K562 (cell line): ENCODE results near the gene MAGEE1. TPM values are rescaled to one million over a fixed set of nuclear protein-coding genes. Genes with fewer than 3 reads are reported as not detected.

ENCODE experiments used
- ATAC-seq: fragments of 200-7000 bp; cut with Tn5 transposase; 3 replicates; pipeline ENCODE4 v1.9.1; 2020; ENCODE audit warnings: moderate library complexity
- BruUV-seq: library from RNA; stranded (reverse); fragments of 400-500 nt; replicated peaks from 2 replicates; lab custom pipeline; 2021; lab: Mats Ljungman, UMichigan
- CTCF ChIA-PET: fragments of 300-600 bp; formaldehyde crosslinking; extraction: SDS; loops from one replicate; lab custom pipeline; 2021; ENCODE audit warnings: low intra/inter-chr PET ratio; lab: Yijun Ruan, JAX
- POLR2A ChIA-PET: fragments of 300-600, 350-650 bp; sonication (Branson Sonifier 250); formaldehyde crosslinking; extraction: SDS; loops from one replicate; lab custom pipeline; 2021; ENCODE audit warnings: antibody characterized with exemption, inconsistent platforms; lab: Yijun Ruan, JAX
- DNase-seq, 4 experiments: peaks; one replicate each; pipeline versions ENCODE4 v3.0.0 to v3.0.0-alpha.2; 2011 to 2018; ENCODE audit warnings: low spot score in 3 of 4, mixed read lengths in 3 of 4; ENCODE audit errors: extremely low read depth in 1 of 4
- FAIRE-seq: peaks from 2 replicates; lab custom pipeline; 2011; peaks lifted over from hg19 to GRCh38; lab: Jason Lieb, UNC
- H2AFZ ChIP-seq: 2 replicates; pipeline ENCODE4 v1.6.0; 2011; ENCODE audit warnings: low read depth, low read length, control low read depth, inconsistent platforms
- H3K27ac ChIP-seq: fragments of 200-600 bp; 3 replicates; pipeline ENCODE4 v1.8.0; 2011; ENCODE audit warnings: low read depth, mild to moderate bottlenecking, control low read depth, inconsistent platforms, low read length, moderate library complexity, mixed read lengths; ENCODE audit errors: extremely low read depth
- H3K27me3 ChIP-seq, 2 experiments: fragments of 300-600 bp in 1 of 2; 2 replicates in 1 of 2; 3 replicates in 1 of 2; pipeline versions ENCODE4 v1.6.0 to v1.8.0; 2011; ENCODE audit warnings: inconsistent platforms in 2 of 2, low read length in 2 of 2, mild to moderate bottlenecking in 1 of 2, mixed read lengths in 1 of 2, moderate library complexity in 1 of 2; ENCODE audit not compliant: control insufficient read depth in 2 of 2, insufficient read depth in 2 of 2
- H3K36me3 ChIP-seq: fragments of 300-600 bp; 3 replicates; pipeline ENCODE4 v1.8.0; 2011; ENCODE audit warnings: mild to moderate bottlenecking, low read length, inconsistent platforms; ENCODE audit not compliant: control insufficient read depth, insufficient read depth
- H3K4me1 ChIP-seq, 2 experiments: fragments of 200-600 bp in 1 of 2; replicated peaks in 1 of 2; 2 replicates in 1 of 2; 3 replicates in 1 of 2; pipeline versions ENCODE4 v1.5.1 to v1.8.0; 2011; ENCODE audit warnings: inconsistent platforms in 2 of 2, low read length in 2 of 2, mild to moderate bottlenecking in 1 of 2, mixed read lengths in 1 of 2, moderate library complexity in 1 of 2; ENCODE audit not compliant: control insufficient read depth in 2 of 2, insufficient read depth in 2 of 2
- H3K4me2 ChIP-seq: 2 replicates; pipeline ENCODE4 v1.6.1; 2011; ENCODE audit warnings: low read length, control low read depth, inconsistent platforms, mixed read lengths; ENCODE audit not compliant: insufficient read depth
- H3K4me3 ChIP-seq: fragments of 200-600 bp; sonication (generic), shearing (Covaris generic); 2 replicates; pipeline ENCODE4 v1.5.1; 2016; ENCODE audit warnings: control low read depth, inconsistent platforms
- H3K79me2 ChIP-seq: fragments of 200-600 bp; 3 replicates; pipeline ENCODE4 v1.8.0; 2011; ENCODE audit warnings: low read length, inconsistent platforms; ENCODE audit not compliant: control insufficient read depth, insufficient read depth
- H3K9ac ChIP-seq, 2 experiments: 2 replicates each; pipeline versions ENCODE4 v1.6.0 to v1.6.1; 2011; ENCODE audit warnings: low read depth in 2 of 2, low read length in 2 of 2, control low read depth in 1 of 2, inconsistent platforms in 1 of 2, mild to moderate bottlenecking in 1 of 2, mixed read lengths in 1 of 2; ENCODE audit not compliant: insufficient read depth in 1 of 2
- H3K9me1 ChIP-seq: one replicate; pipeline ENCODE4 v1.6.0; 2011; ENCODE audit warnings: inconsistent platforms, mild to moderate bottlenecking, low read length, moderate library complexity; ENCODE audit not compliant: control insufficient read depth, insufficient read depth
- H3K9me3 ChIP-seq: replicated peaks from 2 replicates; pipeline ENCODE4 v1.5.1; 2011; ENCODE audit warnings: low read depth, low read length, inconsistent platforms; ENCODE audit not compliant: control insufficient read depth, insufficient read depth
- H4K20me1 ChIP-seq: replicated peaks from 2 replicates; pipeline ENCODE4 v1.6.1; 2011; ENCODE audit warnings: low read length, inconsistent platforms, mixed read lengths; ENCODE audit not compliant: control insufficient read depth, insufficient read depth
- BRD4 ChIP-seq: fragments of 200-600 bp; sonication (generic); IDR thresholded peaks from 2 replicates; pipeline ENCODE4 v1.6.1; 2017; ENCODE audit warnings: inconsistent platforms
- WGBS: fragments of 100-300 bp; shearing (Covaris generic); methylation state at CpG from one replicate; pipeline ENCODE4 v1.1.6; 2016; ENCODE audit warnings: low coverage, mixed read lengths; ENCODE audit not compliant: insufficient coverage; ENCODE audit errors: missing lambda C conversion rate; 5-methylcytosine and 5-hydroxymethylcytosine counted together
- in situ Hi-C: fragments of 300-500 bp; cut with MboI; formaldehyde crosslinking; loops from 4 replicates; pipeline ENCODE4 v1.15.0; 2018; ENCODE audit warnings: inconsistent platforms, mixed read lengths
- intact Hi-C: fragments of 100-400 bp; cut with micrococcal nuclease; formaldehyde crosslinking; loops from 2 replicates; pipeline ENCODE4 v1.14.2; 2022
- polyA plus RNA-seq, 8 experiments: library from polyadenylated mRNA; depleted of rRNA in 4 of 8; stranded (reverse) in 5 of 8; unstranded in 3 of 8; fragments of >200 nt; fragmentation: Nextera tagmentation in 2 of 8; fragmentation: Illumina TruSeq in 1 of 8; extraction: Ambion mirVana in 2 of 8; extraction: Trizol in 1 of 8; gene quantifications; 2 replicates each; pipeline versions ENCODE4 v1.2.1 to v1.2.3, GENCODE V29; 2011 to 2014; ENCODE audit warnings: inconsistent platforms in 1 of 8, missing spikeins in 1 of 8
- total RNA-seq, 7 experiments: library from RNA; depleted of rRNA in 6 of 7; stranded (reverse); fragments of >200 nt in 6 of 7; fragmentation: Illumina TruSeq in 2 of 7; extraction: Trizol in 2 of 7; gene quantifications; 2 replicates each; pipeline versions ENCODE4 v1.2.1 to v1.2.3, GENCODE V29; 2011 to 2021; ENCODE audit warnings: low replicate concordance in 1 of 7
- TF ChIP-seq, protein P1 (sequence below), 2 experiments: fragments of 450-650 bp; formaldehyde crosslinking in 1 of 2; IDR thresholded peaks; 2 replicates each; pipeline versions ENCODE4 v1.4.0 to v1.6.1; 2014 to 2020; ENCODE audit warnings: mild to moderate bottlenecking in 2 of 2, borderline replicate concordance in 1 of 2, low read depth in 1 of 2

The MAGEE1 gene
- total and polyA plus RNA-seq, 9 of the 15 experiments (the other 6 are each of a cell fraction or from before 2014, with no cell fraction given) = 0.01 to 0.11 (median 0.04) TPM; not detected in 5

DNA sequence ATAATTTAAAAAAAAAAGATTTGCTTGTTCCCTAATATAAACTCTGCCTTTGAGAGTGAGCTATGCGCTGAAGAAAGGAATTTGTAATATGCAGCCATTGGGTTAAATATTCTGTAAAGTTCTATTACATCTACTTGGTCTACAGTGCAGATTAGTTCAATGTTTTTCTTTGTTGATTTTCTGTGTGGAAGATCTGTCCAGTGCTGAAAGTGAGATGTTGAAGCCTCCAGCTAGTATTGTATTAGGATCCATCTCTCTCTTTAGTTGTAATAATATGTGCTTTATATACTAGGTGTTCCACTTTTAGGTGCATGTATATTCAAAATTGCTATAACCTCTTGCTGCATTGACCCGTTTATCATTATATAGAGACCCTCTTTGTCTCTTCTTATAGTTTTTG lies 49.8 kb downstream of the MAGEE1 start:
- DNase-seq (no peak), ATAC-seq (no peak), FAIRE-seq (no peak)
- H3K4me1 ChIP-seq = no peaks in the 10 kb centered on the region
- H3K36me3 ChIP-seq = no peaks in the 10 kb centered on the region
- TF ChIP-seq, protein P1, sequence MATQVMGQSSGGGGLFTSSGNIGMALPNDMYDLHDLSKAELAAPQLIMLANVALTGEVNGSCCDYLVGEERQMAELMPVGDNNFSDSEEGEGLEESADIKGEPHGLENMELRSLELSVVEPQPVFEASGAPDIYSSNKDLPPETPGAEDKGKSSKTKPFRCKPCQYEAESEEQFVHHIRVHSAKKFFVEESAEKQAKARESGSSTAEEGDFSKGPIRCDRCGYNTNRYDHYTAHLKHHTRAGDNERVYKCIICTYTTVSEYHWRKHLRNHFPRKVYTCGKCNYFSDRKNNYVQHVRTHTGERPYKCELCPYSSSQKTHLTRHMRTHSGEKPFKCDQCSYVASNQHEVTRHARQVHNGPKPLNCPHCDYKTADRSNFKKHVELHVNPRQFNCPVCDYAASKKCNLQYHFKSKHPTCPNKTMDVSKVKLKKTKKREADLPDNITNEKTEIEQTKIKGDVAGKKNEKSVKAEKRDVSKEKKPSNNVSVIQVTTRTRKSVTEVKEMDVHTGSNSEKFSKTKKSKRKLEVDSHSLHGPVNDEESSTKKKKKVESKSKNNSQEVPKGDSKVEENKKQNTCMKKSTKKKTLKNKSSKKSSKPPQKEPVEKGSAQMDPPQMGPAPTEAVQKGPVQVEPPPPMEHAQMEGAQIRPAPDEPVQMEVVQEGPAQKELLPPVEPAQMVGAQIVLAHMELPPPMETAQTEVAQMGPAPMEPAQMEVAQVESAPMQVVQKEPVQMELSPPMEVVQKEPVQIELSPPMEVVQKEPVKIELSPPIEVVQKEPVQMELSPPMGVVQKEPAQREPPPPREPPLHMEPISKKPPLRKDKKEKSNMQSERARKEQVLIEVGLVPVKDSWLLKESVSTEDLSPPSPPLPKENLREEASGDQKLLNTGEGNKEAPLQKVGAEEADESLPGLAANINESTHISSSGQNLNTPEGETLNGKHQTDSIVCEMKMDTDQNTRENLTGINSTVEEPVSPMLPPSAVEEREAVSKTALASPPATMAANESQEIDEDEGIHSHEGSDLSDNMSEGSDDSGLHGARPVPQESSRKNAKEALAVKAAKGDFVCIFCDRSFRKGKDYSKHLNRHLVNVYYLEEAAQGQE (IDR thresholded peaks at IDR 0.05; ENCODE audit: borderline replicate concordance) = peak; percentile 60
- TF ChIP-seq, protein P1 (CRISPR knock-in tag; IDR thresholded peaks at IDR 0.05; ENCODE audit: low read depth) = no peak
- TF ChIP-seq BRD4 = no peak
- no peaks in the 10 kb centered on the region for H4K20me1 ChIP-seq
- no peaks in the 10 kb centered on the region for H3K79me2 ChIP-seq
- no peak overlapping the region for H3K27ac ChIP-seq
- WGBS = 0% methylated on average over 2 of the region's 2 CpGs
- ChIA-PET POLR2A (no interaction called here), CTCF (interaction anchor here (0.7 kb wide), 1 partner anchor 25 kb away, joined by 3 read pairs; no protein-coding TSS in a partner anchor)
- in situ Hi-C loops (no loop called here), intact Hi-C loops (no loop called here)
- BruUV-seq = no TSS peak
- no peak overlapping the region for H3K4me3 ChIP-seq
- no peaks in the 10 kb centered on the region for H3K27me3 ChIP-seq
- no peak overlapping the region for H3K4me2 ChIP-seq
- H2AFZ ChIP-seq = no peak overlapping the region
- H3K9me1 ChIP-seq = no peaks in the 10 kb centered on the region
- no peaks in the 10 kb centered on the region for H3K9me3 ChIP-seq
- no peak overlapping the region for H3K9ac ChIP-seq
